ENCODE data around the gene MEA1. TPM values are rescaled to one million over a fixed set of nuclear protein-coding genes. Genes with fewer than 3 reads are reported as not detected.

The MEA1 gene
- 54.0 and 61.1 TPM in 2 replicates for total RNA-seq

DNA sequence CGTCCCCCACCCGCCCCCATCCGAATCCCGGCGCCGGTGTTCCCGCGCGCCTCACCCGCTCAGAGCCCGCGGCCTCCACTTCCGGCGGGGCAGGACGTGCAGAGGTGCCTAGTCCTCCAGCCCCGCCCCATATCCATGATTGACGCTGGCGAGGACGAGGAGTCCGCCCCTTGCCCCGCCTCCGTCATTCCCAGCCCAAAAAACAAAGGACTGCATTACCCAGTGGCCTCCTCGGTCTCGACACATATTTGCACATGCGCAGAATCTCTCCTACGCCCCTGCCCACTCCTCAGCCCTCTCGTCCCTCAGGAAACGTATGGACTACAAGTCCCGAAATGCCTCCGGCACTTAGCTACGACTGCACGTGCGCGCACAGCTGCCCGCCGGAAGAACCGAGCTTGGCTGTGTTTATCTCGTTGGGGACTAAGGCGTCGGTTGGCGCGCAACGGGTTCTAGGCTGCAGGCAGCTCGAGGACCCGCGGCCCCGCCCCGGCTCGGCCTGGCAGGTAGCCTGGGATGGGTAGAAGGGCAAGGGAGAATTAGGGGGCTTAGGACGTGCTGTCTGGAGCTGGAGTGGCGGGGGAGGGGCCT lies at the start of gene MEA1, which contains the start of gene KLHDC3:
TSS of gene MEA1 (minus strand) at position 104 of the 591 bp plus-strand sequence. CDS start 133 bp downstream, outside the sequence.
TSS of gene KLHDC3 (plus strand) at position 407 of the 591 bp plus-strand sequence. CDS start 2,944 bp downstream, outside the sequence.

DNA sequence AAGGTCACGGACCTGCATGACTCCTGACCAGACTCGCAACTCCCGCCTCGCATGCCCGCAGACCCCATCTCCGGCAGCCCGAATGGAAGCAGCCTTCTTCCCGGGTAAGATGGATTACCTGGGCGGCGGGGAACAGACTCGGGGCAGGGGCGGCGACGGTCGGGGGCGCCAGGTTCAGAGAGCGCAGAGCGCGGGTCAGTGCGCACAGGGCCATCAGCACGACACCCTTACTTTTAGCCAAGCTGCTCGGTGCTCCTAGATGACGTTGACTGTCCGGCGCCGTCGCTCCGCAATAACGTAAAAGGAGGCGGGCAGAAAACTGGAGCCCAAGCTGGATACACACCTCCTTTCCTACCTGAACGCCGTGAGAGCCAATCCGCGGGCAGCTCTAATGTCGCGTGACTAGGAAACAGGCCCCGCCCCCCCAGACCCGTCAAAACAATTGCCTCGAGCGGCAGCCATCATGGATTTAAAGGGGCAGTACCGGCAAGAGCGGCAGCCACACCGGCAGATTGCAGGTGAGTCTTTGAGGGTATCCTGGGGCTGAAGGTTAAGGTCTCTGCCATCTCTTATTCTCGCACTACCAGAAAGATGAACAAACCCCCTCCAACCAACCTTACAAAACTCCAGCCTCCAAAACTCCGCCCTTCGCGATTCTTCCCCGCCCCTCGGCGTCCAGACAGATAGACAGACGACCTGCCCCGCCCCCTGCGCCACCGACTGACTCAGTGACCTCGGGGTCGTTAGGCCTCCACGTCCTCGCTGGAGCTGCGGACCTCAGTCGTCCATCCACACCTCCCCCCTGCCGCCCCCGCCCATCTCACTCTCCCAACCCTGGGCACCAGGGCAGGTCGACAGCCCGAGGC lies 45.7 kb upstream of the MEA1 start, which contains the start of the genes KLC4 and MRPL2:
TSS of gene KLC4 (plus strand) at position 464 of the 866 bp plus-strand sequence. CDS start 1,705 bp downstream, outside the sequence.
TSS of gene MRPL2 (minus strand) at position 267 of the 866 bp plus-strand sequence. CDS start at position 214, 53 bp downstream.

DNA sequence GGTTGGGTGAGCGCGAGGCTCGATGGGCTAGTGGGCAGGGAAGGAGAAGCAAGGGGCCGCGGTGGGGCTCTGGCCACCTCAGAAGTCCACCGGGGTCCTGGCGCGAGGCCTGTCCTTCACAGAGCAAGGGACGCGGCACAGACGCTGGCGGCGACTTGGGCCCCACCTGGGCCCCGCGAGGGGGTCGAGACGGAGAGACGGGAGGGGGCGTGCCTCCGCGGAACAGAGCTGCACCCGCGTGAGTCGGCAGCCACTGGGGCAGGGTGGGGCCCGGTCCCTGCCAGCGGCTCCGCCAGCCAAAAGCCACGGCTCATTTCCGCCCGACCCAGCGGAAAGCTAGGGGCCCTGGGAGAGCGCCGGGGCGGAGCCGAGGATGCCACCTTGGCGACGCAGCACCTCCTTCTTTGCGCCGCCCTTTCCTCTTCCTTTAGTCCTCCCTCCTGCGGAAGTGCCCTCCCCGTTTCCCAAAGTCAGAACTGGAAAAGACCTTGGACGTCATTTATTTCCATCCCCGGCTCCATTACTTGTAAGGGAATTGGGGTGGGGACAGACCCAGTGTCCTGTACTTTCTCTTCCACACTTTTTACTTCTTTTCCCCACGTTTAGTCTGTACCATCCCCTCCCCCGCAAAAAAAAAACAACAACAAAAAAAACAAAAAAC lies 39.9 kb upstream of the MEA1 start, which contains the start of gene CUL7:
TSS of gene CUL7 (minus strand) at position 307 of the 661 bp plus-strand sequence. CDS start 1,063 bp downstream, outside the sequence.

GRCh38 chr6:43021270-43022047 lies 7.7 kb upstream of the MEA1 start, which contains the start of gene RRP36:
Gene RRP36 (plus strand): TSS chr6:43021623. CDS start chr6:43021655, 32 bp downstream.

GRCh38 chr6:42984001-42984923 lies 29.5 kb downstream of the MEA1 start, which contains the start of gene PPP2R5D:
Gene PPP2R5D (plus strand): TSS chr6:42984570. CDS start chr6:42984678, 108 bp downstream.

GRCh38 chr6:42978839-42979522 lies 34.8 kb downstream of the MEA1 start, which contains the start of gene PEX6:
Gene PEX6 (minus strand): TSS chr6:42979181. CDS start chr6:42979150, 31 bp downstream.

Other genes starting within 250 kb of the MEA1 start
- 6.6 and 7.0 TPM in 2 replicates for gene BICRAL, start 231.9 kb downstream of the MEA1 start, total RNA-seq
- gene RPL7L1, start 134.3 kb downstream of the MEA1 start, total RNA-seq: 77.8 and 97.9 TPM in 2 replicates
- not detected in 2 replicates for gene PTCRA, start 97.9 kb downstream of the MEA1 start, total RNA-seq
- gene CNPY3, start 84.5 kb downstream of the MEA1 start, total RNA-seq: 25.5 and 27.7 TPM in 2 replicates
- gene GNMT, start 53.2 kb downstream of the MEA1 start, total RNA-seq: not detected in 2 replicates
- 20.8 and 21.8 TPM in 2 replicates for gene PEX6, start 34.8 kb downstream of the MEA1 start, total RNA-seq
- 31.8 TPM in 2 replicates for gene PPP2R5D, start 29.4 kb downstream of the MEA1 start, total RNA-seq
- gene KLHDC3, start 303 bp upstream of the MEA1 start, total RNA-seq: 75.7 and 92.5 TPM in 2 replicates
- 40.7 and 63.8 TPM in 2 replicates for gene RRP36, start 7.7 kb upstream of the MEA1 start, total RNA-seq
- gene CUL7, start 39.9 kb upstream of the MEA1 start, total RNA-seq: 33.3 and 36.4 TPM in 2 replicates
- 14.2 and 26.8 TPM in 2 replicates for gene MRPL2, start 45.5 kb upstream of the MEA1 start, total RNA-seq
- 9.9 and 11.0 TPM in 2 replicates for gene KLC4, start 45.7 kb upstream of the MEA1 start, total RNA-seq
- gene PTK7, start 62.4 kb upstream of the MEA1 start, total RNA-seq: 110 and 119 TPM in 2 replicates
- 14.1 and 16.3 TPM in 2 replicates for gene SRF, start 157.3 kb upstream of the MEA1 start, total RNA-seq
- gene CUL9, start 168.2 kb upstream of the MEA1 start, total RNA-seq: 12.7 and 17.2 TPM in 2 replicates
- gene DNPH1, start 215.5 kb upstream of the MEA1 start, total RNA-seq: 88.2 and 103 TPM in 2 replicates
- gene TTBK1, start 229.5 kb upstream of the MEA1 start, total RNA-seq: not detected in 2 replicates